Caco-2 (cell line): ENCODE results near the gene FMNL3. TPM values are rescaled to one million over a fixed set of nuclear protein-coding genes. Genes with fewer than 3 reads are reported as not detected.
"Not testable (repeated sequence)": the region's sequence is repeated elsewhere in the genome, so short reads cannot be mapped to it uniquely, and the experiment has no call there.

ENCODE experiments used
- BruUV-seq: library from RNA; stranded (reverse); fragments of 400-500 nt; replicated peaks from 2 replicates; lab custom pipeline; 2021; lab: Mats Ljungman, UMichigan
- CTCF ChIA-PET: fragments of 300-600 bp; sonication (Branson Sonifier 250); formaldehyde crosslinking; loops from one replicate; lab custom pipeline; 2022; ENCODE audit warnings: antibody characterized with exemption; lab: Charles Lee
- POLR2A ChIA-PET: fragments of 300-600 bp; sonication (Branson Sonifier 250); formaldehyde crosslinking; loops from one replicate; lab custom pipeline; 2022; ENCODE audit warnings: antibody characterized with exemption; lab: Charles Lee
- DNase-seq, 2 experiments: peaks; one replicate each; pipeline versions ENCODE4 v3.0.0 to v3.0.0-alpha.2; 2020 to 2022
- H3K27me3 ChIP-seq: replicated peaks from 2 replicates; pipeline ENCODE4 v1.6.0; 2011; ENCODE audit warnings: low read length; ENCODE audit not compliant: control insufficient read depth, insufficient read depth
- H3K36me3 ChIP-seq: 2 replicates; pipeline ENCODE4 v1.5.1; 2011; ENCODE audit warnings: low read length; ENCODE audit not compliant: control insufficient read depth, insufficient read depth
- H3K4me1 ChIP-seq: fragments of 250-450 bp; sonication (Bioruptor Pico); 2 replicates; pipeline ENCODE4 v1.5.1; 2020; ENCODE audit warnings: mild to moderate bottlenecking
- H3K4me3 ChIP-seq: 2 replicates; pipeline ENCODE4 v1.5.1; 2011; ENCODE audit warnings: low read depth, mild to moderate bottlenecking, control low read depth, low read length
- H3K9me3 ChIP-seq: fragments of 250-450 bp; sonication (Bioruptor Pico); 2 replicates; pipeline ENCODE4 v1.5.1; 2020; ENCODE audit warnings: mild to moderate bottlenecking, moderate library complexity
- H3K27ac Mint-ChIP-seq: one replicate; pipeline ENCODE4 v1.8.0; 2022; ENCODE audit warnings: mixed read lengths; ENCODE audit not compliant: unreplicated experiment
- H3K27me3 Mint-ChIP-seq: one replicate; pipeline ENCODE4 v1.8.0; 2022; ENCODE audit warnings: mixed read lengths; ENCODE audit not compliant: insufficient read depth, unreplicated experiment
- H3K36me3 Mint-ChIP-seq: one replicate; pipeline ENCODE4 v1.8.0; 2022; ENCODE audit warnings: mild to moderate bottlenecking, mixed read lengths; ENCODE audit not compliant: insufficient read depth, unreplicated experiment
- H3K4me1 Mint-ChIP-seq: one replicate; pipeline ENCODE4 v1.8.0; 2022; ENCODE audit warnings: low read depth, mixed read lengths; ENCODE audit not compliant: unreplicated experiment
- H3K4me3 Mint-ChIP-seq: one replicate; pipeline ENCODE4 v1.8.0; 2022; ENCODE audit warnings: mild to moderate bottlenecking, moderate library complexity, mixed read lengths; ENCODE audit not compliant: unreplicated experiment
- H3K9me3 Mint-ChIP-seq: one replicate; pipeline ENCODE4 v1.8.0; 2022; ENCODE audit warnings: mixed read lengths; ENCODE audit not compliant: unreplicated experiment
- intact Hi-C: fragments of 100-400 bp; cut with micrococcal nuclease; formaldehyde crosslinking; loops from one replicate; pipeline ENCODE4 v1.10.0; 2022; ENCODE audit not compliant: unreplicated experiment
- total RNA-seq: library from RNA; stranded (reverse); gene quantifications from 2 replicates; pipeline ENCODE4 v1.2.3, GENCODE V29; 2022
- TF ChIP-seq, protein P1 (sequence below), 2 experiments: fragments of 200-600 bp in 1 of 2; IDR thresholded peaks; 1 replicate in 1 of 2; 2 replicates in 1 of 2; pipeline versions ENCODE4 v1.5.1 to v1.8.0; 2011 to 2022; ENCODE audit warnings: antibody characterized with exemption in 1 of 2, control low read depth in 1 of 2, inconsistent platforms in 1 of 2, low read depth in 1 of 2, low read length in 1 of 2, mild to moderate bottlenecking in 1 of 2, moderate library complexity in 1 of 2; ENCODE audit not compliant: insufficient read depth in 1 of 2, severe bottlenecking in 1 of 2, unreplicated experiment in 1 of 2

FMNL3 gene
- total RNA-seq, 1 experiment from 2014 or later = 10.7 TPM

GRCh38 chr12:49728446-49728845 lies 21.2 kb upstream of the FMNL3 start:
- Mint-ChIP-seq H3K9me3 (no peaks in the 10 kb centered on the region), H3K36me3 (no peaks in the 10 kb centered on the region), H3K4me1 (no peaks in the 10 kb centered on the region), H3K27me3 (peaks cover 7% of the 10 kb centered on the region), H3K4me3 (no peak overlapping the region), H3K27ac (no peak overlapping the region)
- intact Hi-C loops = no loop called here
- TF ChIP-seq, protein P1, sequence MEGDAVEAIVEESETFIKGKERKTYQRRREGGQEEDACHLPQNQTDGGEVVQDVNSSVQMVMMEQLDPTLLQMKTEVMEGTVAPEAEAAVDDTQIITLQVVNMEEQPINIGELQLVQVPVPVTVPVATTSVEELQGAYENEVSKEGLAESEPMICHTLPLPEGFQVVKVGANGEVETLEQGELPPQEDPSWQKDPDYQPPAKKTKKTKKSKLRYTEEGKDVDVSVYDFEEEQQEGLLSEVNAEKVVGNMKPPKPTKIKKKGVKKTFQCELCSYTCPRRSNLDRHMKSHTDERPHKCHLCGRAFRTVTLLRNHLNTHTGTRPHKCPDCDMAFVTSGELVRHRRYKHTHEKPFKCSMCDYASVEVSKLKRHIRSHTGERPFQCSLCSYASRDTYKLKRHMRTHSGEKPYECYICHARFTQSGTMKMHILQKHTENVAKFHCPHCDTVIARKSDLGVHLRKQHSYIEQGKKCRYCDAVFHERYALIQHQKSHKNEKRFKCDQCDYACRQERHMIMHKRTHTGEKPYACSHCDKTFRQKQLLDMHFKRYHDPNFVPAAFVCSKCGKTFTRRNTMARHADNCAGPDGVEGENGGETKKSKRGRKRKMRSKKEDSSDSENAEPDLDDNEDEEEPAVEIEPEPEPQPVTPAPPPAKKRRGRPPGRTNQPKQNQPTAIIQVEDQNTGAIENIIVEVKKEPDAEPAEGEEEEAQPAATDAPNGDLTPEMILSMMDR (IDR thresholded peaks at IDR 0.05; ENCODE audit: insufficient read depth in 1 of 2, low read depth in 1 of 2, low read length in 1 of 2, severe bottlenecking in 1 of 2, unreplicated experiment in 1 of 2) = no peak
- H3K27me3 ChIP-seq = no peaks in the 10 kb centered on the region
- CTCF ChIA-PET = no interaction called here
- no peak overlapping the region for H3K4me3 ChIP-seq
- H3K9me3 ChIP-seq = no peaks in the 10 kb centered on the region; the same call in 1 of the 2 replicates
- no peaks in the 10 kb centered on the region for H3K36me3 ChIP-seq
- no peaks in the 10 kb centered on the region for H3K4me1 ChIP-seq
- no peak for DNase-seq
- no TSS peak for BruUV-seq
- POLR2A ChIA-PET = no interaction called here

DNA sequence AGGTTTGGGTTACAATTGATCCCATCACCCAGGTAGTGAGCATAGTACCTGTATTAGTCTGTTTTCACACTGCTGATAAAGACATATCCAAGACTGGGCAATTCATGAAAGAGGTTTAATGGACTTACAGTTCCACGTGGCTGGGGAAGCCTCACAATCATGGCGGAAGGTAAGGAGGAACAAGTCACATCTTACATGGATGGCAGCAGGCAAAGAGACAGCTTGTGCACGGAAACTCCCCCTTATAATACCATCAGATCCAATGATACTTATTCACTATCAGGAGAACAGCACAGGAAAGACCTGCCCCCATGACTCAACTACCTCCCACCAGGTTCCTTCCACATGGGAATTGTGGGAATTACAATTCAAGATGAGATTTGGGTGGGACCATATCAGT lies 14.2 kb upstream of the FMNL3 start:
- H3K4me1 Mint-ChIP-seq, H3K27me3 ChIP-seq, H3K4me3 Mint-ChIP-seq, H3K36me3 Mint-ChIP-seq, H3K27ac Mint-ChIP-seq, H3K4me3 ChIP-seq, H3K9me3 Mint-ChIP-seq, H3K4me1 ChIP-seq, DNase-seq, BruUV-seq, CTCF ChIA-PET, H3K36me3 ChIP-seq, intact Hi-C loops, H3K9me3 ChIP-seq: not testable (repeated sequence)
- H3K27me3 Mint-ChIP-seq = peaks cover 13% of the 10 kb centered on the region
- POLR2A ChIA-PET = interaction anchor here (1.7 kb wide), 1 partner anchor 20 kb away, joined by 12 read pairs; the partner anchor contains the start of gene TMBIM6

DNA sequence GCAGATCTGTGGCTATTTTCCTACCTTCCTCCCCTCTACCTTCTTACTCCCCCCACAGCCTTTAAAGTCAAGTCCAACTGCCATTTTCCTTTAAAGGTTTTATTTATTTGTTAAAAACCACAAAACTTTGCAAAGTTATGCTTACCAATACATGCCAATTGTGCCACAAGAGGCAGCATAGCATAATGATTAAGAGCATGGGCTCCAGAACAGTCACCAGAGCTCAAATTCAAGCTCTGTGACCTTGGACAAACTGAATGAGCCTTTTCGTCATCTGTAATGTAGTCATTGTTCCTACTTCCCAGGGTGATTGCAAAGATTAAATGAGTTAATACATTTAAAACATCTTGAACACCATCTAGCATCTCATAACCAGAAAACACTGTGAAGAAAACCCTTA lies 13.0 kb upstream of the FMNL3 start:
- H3K27me3 ChIP-seq = no peaks in the 10 kb centered on the region
- intact Hi-C loops = no loop called here
- no peaks in the 10 kb centered on the region for H3K4me1 Mint-ChIP-seq
- ChIA-PET POLR2A (interaction anchor here (1.7 kb wide), 1 partner anchor 21 kb away, joined by 12 read pairs; the partner anchor contains the start of gene TMBIM6), CTCF (interaction anchor here (1.2 kb wide), 1 partner anchor 21 kb away, joined by 7 read pairs; the partner anchor contains the start of gene TMBIM6)
- H3K36me3 Mint-ChIP-seq = no peaks in the 10 kb centered on the region
- no peak overlapping the region for H3K27ac Mint-ChIP-seq
- no peaks in the 10 kb centered on the region for H3K9me3 ChIP-seq
- peaks cover 13% of the 10 kb centered on the region for H3K27me3 Mint-ChIP-seq
- no peak overlapping the region for H3K4me3 Mint-ChIP-seq
- H3K36me3 ChIP-seq = no peaks in the 10 kb centered on the region
- no peak overlapping the region for H3K4me3 ChIP-seq
- TF ChIP-seq, protein P1 (IDR thresholded peaks at IDR 0.05; ENCODE audit: insufficient read depth in 1 of 2, low read depth in 1 of 2, low read length in 1 of 2, severe bottlenecking in 1 of 2, unreplicated experiment in 1 of 2) = peak in 1 of 2 experiments; percentile 33
- no TSS peak for BruUV-seq
- no peaks in the 10 kb centered on the region for H3K9me3 Mint-ChIP-seq
- no peak for DNase-seq
- no peaks in the 10 kb centered on the region; the same call in 1 of the 2 replicates for H3K4me1 ChIP-seq

- H3K9me3 Mint-ChIP-seq, DNase-seq, H3K4me1 Mint-ChIP-seq, POLR2A ChIA-PET, H3K4me1 ChIP-seq, H3K27me3 ChIP-seq, H3K4me3 ChIP-seq, H3K9me3 ChIP-seq, intact Hi-C loops, H3K36me3 Mint-ChIP-seq, H3K36me3 ChIP-seq, H3K27ac Mint-ChIP-seq, H3K4me3 Mint-ChIP-seq, BruUV-seq: not testable (repeated sequence)
- CTCF ChIA-PET = interaction anchor here (0.6 to 0.9 kb wide), 2 partner anchors 8 to 56 kb away, joined by 3 to 4 read pairs; no protein-coding TSS in a partner anchor
- H3K27me3 Mint-ChIP-seq = peaks cover 13% of the 10 kb centered on the region
Observed at GRCh38 chr12:49717800-49718199, 10.6 kb upstream of the FMNL3 start.
